HG02981 (cell line): Measurements from ENCODE around the gene KBTBD12.

Experiments used
- ATAC-seq: cut with Tn5 transposase; IDR thresholded peaks from one replicate; pipeline ENCODE4 v1.9.1; 2021; ENCODE audit warnings: mild to moderate bottlenecking, moderate library complexity; ENCODE audit not compliant: unreplicated experiment

The KBTBD12 gene

DNA sequence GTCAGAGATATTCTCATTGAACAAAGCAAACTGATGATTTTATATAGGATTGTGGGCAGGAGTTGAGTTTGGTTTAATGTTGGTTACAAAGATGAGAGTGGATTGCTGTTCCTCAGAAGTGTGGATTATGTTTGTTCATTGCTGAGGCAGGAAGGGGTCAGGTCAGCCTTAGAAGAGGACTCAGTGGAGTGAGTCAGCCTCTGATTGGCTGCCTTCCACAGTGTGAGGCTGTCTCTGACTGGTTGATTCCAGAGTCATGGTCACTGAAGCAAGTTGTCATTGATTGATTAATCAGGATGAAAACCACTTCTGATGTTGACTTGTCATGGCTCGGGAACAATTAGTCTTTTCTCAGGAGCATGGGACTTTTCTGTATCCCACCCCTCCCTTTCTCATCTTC, 36.2 kb downstream of the KBTBD12 start:
- no peak for ATAC-seq

DNA sequence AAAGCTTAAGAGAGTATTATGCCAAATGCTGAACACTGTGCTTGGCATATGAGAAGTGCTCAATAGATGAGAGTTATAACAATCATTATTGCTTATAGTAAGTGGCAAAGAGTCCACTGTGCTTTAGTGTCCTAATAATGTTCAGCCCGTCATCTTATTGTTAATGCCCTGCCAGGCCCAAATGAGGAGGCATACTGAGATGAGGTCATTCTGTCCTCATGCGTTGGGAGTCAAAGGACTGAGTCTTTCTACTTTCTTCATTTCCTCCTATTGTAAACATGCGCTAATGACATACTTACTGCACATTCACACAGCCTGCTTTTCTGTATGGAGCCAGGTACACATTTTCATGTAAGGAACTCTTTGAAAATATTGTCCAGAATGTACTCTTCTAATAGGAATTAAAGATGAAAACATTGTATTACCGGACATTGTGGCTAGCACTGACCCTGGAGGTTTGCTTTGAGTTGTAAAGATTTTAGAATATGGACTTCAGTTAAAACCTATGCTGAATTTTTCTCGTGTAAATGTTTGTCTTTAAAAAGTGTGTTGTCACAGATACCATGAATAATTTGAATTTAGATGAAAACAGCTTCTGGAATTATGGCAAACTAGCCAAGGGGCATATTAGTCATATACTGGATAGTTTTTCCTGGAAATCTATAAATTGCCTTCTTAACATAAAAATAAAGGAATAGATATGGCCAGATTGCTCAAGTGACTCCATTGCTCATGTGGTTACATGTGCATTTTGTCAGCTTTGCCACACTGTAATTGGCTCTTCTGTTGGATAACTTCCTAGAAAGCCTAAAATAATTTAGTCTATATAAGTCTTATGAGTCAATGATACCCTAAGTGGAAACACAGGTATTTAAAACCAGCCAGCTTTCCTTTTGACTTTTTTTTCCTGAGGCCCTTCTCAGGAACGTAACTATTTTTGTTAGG, 38.3 kb downstream of the KBTBD12 start:
- no peak for ATAC-seq

DNA sequence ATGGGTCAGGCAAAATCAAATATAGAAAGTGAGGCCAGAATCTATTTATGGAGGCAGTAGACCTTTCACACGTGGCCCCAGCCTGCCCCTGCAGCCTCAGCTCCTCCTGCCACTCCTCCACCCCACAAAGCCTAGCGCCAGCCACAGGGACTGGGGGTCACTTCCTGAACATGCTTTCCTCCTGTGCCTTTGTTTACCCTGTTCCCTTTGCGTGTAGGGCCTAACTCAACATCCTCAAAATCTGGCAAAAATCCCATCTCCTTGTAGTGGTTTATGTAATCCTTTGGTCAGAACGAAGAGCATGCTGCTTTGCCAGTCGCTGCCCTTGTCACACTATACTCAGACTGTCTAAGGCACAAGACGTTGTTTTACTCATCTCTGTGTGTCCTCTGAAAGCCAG, 39.6 kb downstream of the KBTBD12 start:
- no peak for ATAC-seq

DNA sequence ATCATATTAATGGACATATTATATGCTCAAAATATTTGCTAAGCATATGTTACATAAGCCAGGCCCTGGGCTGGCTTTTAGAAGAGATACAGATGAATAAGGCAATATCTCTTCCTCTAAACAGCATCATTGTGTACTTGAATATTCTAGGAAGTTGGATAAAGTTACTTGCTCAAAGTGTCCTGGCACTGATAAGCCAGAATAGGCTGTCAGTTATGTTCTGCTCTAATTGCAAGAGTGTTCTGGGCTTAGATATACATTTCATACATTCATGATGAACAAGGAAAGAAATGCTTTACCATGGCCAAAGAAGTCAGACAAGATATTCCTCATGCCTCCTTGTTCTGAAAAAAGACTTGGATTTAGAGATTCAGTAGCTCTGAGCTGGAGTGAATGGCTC, 40.7 kb downstream of the KBTBD12 start:
- ATAC-seq, result no peak

DNA sequence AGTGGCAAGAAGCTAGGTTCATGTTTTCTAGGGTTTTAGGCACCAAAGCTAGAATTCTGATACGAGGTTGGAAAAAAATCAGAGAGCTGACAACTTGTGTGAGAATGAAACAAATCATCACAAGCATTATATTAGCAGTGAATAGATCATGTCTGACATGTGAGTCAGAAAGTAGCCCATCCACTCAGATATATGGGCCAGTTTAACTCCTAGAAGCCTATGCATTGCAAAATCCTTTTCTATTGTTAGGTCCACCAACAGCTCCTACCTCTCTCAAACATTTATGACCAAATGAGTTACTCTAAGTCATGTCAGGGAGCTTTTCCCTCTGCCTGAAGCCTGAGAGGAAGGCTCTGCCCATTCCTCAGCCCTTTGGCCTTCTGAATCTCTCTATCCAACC, 44.0 kb downstream of the KBTBD12 start:
- no peak for ATAC-seq

DNA sequence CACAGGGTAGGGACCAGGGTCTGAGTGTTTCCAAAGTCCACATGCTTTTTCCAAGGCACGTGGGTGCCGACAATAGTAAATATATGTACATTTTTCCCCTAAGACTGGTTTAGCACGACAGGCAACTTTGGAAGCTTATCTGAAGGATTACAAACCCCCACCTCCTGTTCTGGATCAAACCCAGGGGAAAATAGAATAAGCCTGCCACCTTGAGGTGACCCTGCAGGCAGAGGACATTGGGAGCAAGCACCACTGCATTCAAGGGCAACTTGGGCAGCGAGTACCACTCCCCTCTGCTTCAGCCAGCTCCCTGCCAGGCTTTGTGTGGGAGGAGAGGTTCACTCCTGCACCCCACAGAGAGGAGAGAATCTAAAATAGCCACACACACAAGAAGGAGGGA, 44.8 kb downstream of the KBTBD12 start:
- no peak for ATAC-seq

DNA sequence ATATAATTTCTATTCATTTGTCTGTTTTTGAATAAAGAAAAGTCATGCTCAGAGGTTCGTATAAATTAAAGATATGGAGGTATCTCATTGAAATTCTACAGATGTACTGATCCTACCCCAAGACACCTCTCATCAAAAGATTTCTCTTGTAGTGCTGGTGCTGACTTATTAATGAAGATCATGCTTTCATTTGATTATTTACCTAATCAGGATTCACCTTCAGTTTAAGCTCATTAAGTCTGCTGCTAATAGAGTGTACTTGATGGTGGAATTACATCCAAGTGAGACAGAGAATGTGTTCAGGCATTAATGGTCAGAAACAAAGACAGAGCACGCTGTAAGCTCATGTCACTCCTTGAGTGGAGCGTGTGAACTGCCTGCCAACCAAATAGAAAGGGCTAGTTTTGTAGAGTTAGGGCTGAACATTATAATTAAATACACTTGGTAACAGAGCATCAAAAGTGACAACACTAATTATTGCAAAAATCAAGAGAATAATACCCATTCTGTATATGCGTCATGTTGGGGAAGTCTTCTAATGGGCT, 45.5 kb downstream of the KBTBD12 start:
- ATAC-seq, result no peak

DNA sequence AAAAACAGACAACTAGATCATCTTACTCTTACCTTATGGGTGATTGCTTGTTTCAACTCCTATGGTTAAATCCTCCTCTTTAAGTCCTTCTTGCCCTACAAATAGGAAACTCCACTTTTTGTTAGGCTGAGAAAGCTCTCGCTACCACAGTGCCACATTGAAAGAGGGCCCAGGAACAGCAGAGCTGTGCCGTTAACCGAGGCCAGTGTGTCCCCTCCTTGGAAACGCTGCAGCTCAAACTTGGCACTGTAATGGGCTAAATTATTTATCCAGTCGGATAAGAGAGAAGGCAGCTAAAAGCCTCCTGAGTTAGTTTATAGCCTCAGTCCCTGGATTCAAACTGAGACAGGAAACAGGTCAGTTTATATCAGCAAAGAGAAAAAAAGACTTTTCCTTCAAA, 46.1 kb downstream of the KBTBD12 start:
- ATAC-seq, result no peak

DNA sequence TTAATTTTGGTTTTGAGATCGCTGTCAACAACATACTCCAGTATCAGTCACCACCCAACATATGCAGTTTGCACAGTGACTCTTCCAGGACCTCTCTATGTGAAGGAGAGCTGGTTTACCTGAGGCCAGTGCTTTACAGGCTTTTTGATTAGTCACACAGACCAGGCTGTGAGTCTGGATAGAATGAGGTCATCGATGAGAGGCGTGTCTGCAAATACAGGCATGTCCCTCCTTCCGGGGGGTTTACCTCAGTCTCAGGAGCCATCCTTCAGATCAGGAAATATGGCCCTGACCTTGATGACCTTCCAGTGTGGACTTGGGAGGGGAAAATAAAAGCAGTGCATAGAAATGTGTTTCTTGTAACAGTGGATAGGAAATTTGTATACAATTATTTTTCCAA, 46.9 kb downstream of the KBTBD12 start:
- ATAC-seq, result no peak

DNA sequence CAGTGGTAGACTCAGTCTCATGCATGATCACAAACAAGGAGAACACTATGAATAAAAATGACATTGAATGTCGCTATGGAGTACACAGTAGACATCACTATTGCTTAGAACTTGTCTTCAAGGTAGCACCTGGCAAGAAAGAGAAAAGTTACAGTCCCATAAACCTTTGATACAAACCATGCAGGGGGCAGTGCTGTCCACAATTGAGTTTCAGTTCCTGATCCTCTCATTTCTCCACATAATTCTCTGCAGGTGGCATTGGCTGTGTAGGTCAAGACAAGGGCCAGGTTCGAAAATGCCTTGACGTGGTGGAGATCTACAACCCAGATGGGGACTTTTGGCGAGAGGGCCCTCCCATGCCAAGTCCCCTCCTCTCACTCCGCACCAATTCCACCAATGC, 47.9 kb downstream of the KBTBD12 start:
- no peak for ATAC-seq

DNA sequence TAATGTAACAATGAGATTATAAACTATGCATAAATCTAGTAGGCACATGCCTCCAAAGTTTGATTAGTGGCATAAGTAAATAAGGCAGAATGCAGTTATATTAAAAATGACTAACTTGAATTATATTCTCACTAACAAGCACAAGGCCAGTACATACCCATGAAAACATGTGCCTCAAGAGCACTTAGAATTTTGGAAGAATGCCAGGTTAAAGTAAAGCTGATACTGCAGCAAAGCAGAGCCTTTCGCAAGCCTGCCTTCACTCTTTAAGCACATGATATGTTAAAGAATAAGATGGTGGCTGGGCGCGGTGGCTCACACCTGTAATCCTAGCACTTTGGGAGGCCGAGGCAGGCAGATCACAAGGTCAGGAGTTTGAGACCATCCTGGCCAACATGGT, 49.0 kb downstream of the KBTBD12 start:
- ATAC-seq, result no peak

DNA sequence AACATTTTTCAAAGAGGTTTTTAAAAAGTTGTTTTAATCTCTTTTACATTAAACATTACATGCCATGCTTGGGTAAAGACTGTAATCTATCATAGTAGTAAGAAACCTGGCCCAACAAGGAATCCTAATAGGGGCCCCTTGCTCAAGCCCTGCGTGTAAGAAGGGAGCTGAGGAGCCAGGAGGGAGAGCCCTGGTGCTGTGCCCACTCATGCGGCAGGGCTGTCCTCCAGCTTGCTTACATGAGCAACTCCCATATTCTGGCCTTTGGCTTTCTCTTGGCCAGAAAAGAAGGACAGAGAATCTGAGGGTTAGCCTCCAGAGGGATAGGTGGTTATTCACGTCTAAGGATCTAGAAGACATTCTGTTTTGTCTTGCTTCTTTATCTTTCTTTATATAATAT, 49.8 kb downstream of the KBTBD12 start:
- ATAC-seq, result no peak

DNA sequence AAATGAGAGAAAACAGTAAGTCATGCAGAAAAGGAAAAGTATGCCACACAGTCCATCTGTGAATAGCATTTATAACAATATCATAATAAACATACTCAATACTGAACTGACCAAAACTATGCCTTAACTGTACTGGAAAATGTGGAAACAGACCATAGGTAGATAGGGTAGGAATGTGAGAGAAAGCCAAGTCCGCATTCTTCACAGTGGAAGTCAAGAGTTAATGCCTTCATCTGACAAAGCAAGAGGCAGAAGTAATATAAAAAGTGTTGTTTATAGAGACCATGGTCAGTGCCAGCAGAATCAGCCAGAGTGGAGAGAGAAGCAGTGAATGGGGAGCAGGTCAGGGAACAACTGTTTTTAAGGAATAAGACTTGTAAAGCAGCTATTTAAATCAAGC, 52.3 kb downstream of the KBTBD12 start:
- ATAC-seq, result no peak

DNA sequence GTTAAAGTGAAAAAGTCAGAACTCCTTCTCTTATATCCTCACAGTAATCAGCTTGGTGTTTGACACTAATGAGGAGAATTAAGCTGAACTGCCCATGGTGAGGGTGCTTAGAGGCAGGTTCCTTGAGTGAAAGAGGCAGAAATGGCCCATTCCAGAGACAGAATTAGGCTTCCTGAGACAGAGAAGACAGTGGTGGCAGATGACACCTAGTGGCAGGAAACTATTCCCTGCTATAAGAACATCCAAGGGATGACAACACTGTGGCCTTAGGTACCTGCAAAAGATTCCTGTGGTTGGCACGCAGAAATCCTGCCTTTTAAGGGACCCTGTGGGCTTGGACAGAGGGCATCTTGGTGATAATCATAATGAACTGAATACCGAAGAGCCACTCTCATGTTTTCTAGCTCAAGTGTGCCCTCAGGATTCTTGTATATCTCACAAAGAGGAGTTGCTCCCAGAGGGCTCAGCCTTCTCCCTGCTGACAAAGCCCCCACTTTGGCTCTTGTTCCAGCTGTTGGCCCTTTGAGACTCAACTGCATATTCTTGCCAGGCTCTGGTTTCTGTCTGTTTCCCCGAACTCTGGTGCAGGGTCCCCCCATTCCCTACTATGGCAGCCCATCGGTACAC, 56.0 kb downstream of the KBTBD12 start:
- ATAC-seq, result peak; percentile 50

DNA sequence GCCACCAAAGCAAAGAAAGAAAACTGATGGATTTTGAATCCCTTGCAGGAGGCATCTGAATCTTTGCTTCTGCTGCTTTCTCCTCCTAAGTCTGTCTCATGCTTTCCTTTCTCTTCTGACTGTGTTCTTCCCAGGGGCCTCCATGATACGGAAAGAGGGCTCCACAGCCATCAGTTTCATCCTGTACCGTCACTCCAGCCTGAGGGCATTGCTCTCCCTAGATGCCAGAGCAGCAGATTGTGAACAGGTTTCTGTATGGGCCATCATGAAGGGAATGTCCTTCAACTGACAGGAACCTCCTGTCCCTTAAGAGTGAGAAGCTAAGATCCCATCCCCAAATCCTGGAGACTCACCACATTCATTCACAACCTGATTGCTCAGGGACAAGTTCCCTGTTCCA, 59.2 kb downstream of the KBTBD12 start:
- ATAC-seq, result no peak

DNA sequence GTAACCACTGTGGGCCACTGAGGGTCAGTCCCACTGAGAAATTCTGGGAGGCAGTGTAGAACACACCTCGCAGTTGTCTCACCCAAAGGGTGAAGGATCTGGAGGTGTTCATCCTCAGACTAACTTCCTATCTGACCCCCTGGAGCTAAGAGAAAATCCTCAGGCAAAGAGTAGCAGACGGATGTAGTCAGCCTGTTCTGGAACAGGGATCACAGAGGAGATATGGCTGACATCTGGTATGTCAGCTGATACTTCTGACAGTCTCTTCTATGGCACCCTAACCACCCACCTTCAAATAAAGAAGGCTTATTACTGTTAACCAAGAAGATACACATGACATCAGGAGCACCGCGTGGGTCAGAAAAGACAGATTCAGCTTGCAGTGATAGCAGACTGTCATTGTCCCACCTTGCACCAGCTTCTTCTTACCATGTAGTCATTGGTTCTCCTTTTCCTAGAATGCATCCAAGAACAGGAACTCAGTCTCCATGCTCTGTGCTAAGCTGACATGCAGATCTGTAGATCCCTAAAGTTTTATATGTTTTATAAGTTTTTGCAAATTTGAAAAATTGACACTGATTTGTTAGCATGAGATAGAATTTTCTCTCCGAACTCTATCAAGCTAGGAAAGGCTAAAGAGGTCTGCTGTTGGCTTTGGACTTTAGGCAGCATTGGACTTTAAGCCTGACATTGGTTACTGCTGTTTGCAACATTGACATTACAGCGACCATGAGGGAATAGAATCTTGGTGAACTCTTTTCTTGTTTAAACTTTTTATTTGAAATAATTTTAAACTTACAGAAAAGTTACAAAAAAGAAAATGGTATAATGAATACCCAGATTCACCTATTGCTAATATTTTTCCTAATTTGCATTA, 60.4 kb downstream of the KBTBD12 start:
- ATAC-seq, result no peak

DNA sequence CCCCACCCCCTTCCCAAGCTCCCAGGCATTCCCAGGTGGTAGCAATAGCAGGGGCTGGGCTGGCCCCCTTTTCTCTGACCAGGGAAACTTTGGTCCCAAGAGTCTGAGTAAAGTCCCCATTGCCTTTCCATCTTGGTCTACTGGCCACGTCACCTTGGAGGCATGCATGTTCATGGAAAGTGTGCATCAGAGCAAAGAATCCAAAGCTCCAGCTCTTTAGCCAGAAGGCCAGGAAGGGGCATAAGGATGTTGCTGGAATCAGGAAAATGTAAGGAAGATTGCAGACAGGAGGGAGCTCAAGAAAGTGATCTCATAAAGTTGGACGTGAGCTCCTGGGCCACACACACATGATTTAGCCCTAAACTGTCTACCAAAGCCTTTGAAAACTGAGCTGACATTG, 63.6 kb downstream of the KBTBD12 start:
- ATAC-seq, result no peak

DNA sequence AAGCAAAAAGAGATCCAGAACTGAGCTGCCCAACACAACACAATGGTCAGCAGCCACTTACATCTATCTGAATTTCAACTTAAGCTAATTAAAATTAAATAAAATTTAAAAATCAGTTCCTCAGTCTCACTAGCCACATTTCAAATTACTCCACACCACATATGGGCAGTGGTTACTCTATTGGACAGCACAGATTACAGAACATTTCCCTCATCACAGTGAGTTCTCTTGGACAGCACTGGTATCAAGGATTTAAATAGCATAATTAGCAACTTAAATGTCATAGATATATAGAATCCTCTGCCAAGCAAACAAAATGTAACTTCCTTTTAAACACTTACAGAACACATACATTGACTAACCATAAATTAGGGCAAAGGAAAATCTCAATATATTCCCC, 64.4 kb downstream of the KBTBD12 start:
- ATAC-seq, result no peak

DNA sequence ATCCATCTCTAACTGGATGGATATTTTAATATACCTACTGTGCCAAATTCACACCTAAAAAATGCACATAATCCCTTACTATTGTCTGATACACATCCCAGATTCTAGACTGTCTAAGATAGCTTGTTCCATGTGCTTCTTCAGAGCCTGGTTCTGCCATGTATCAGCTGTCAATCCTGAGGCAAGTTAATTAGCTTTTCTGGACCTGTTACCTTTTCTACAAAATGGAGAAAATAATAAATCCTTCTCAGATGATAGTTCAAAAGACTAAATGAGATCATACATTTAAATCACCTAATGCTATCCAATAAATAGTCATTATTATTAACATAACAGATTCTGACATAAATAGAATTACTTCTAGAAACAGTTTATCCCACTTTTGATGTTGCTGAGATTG, 66.1 kb downstream of the KBTBD12 start:
- no peak for ATAC-seq

DNA sequence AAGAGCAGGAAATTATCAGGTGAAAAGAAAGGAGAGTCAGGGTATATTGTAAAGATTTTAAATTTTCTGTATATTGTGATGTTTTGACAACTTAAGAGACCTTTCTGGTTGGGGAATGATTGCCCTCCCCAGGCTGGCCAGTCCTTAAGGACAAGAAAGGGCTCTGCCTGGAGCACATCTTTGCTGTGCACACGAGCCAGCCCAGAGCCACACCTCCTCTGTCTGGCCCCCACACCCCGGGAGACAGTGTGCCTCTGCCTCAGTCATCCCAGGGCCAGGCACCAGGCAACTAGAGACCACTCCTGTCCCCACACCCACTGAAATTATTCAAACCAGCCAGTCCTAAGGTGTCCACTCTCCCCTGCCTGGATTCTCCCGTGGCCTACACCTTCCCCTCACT, 67.1 kb downstream of the KBTBD12 start:
- ATAC-seq, result no peak

DNA sequence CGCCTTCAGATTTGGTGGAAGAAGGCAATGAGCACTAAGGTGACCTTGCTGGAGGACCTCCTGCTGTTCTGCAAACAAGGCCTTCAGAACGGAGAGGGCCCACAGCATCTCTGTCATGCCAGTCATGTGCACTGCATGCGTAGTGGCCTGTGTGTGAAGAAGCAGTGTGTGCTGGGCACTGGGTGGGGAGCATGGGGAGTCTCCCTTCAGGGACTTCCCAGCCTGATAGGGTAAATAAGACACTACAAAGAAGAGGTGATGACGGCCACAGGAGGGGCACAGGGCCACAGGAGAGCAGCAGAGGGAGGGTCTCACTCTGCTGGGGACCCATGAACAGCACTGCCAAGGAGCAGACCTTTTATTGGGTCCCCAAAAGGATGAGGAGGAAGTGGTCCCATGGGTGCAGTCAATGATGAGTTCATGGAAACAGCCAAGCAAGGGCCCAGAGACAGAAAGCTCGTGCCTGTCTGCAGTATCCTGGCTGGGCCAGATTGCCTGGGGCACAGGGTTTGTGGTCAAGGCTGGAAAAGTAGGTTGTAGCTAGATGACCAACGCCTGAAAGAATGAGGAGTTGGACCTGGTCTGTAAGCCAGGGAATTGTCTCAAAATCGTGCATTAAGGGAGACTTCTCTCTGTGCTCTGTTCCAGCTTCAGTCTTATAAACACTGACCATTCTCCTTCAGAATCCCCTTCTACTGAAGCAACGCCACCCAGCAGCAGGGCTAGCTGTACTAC, 69.4 kb downstream of the KBTBD12 start:
- no peak for ATAC-seq
